GM12891 (cell line): ENCODE data around the gene LIMK1.

Experiments used
- POLR2A ChIP-seq: IDR thresholded peaks from 2 replicates; pipeline ENCODE4 v1.6.1; 2011; ENCODE audit warnings: low read depth, low read length, control low read depth
- POLR2AphosphoS5 ChIP-seq: IDR thresholded peaks from 2 replicates; pipeline ENCODE4 v1.6.1; 2011; ENCODE audit warnings: low read depth, low read length, control low read depth

DNA sequence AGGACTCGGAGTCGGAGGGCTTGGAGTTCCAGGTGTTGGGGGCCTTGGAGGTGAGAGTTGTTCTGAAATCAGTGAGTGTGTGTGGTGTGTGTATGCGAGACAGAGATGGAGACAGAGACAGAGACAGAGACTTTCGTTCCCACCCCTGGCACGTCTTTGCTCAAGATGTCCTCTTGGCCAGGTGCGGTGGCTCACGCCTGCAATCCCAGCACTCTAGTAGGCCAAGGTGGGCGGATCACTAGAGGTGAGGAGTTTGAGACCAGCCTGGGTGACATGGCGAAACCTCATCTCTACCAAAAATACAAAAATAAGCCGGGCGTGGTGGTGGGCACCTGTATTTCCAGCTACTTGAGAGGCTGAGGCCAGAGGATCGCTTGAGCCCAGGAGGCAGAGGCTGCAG lies 20.0 kb upstream of the LIMK1 start:
- TF ChIP-seq POLR2A, result no peak
- TF ChIP-seq POLR2AphosphoS5, result no peak
